GM23248 (cell line): Measurements from ENCODE around the gene SLC12A1. TPM values are rescaled to one million over a fixed set of nuclear protein-coding genes. Genes with fewer than 3 reads are reported as not detected.

Experiments
- DNase-seq: peaks from one replicate; pipeline ENCODE4 v3.0.0-alpha.2; 2015
- H2AFZ ChIP-seq: fragments of 200-600 bp; sonication (generic); 2 replicates; pipeline ENCODE4 v1.6.1; 2016; ENCODE audit warnings: antibody characterized with exemption
- H3F3A ChIP-seq: fragments of 200-600 bp; sonication (generic); 2 replicates; pipeline ENCODE4 v1.6.1; 2016; ENCODE audit warnings: mild to moderate bottlenecking, antibody characterized with exemption, mixed run types; ENCODE audit not compliant: insufficient read depth
- H3K27ac ChIP-seq: fragments of 200-600 bp; sonication (generic); 2 replicates; pipeline ENCODE4 v1.5.1; 2016; ENCODE audit warnings: mild to moderate bottlenecking
- H3K27me3 ChIP-seq: fragments of 200-600 bp; sonication (generic); replicated peaks from 2 replicates; pipeline ENCODE4 v1.6.1; 2016; ENCODE audit warnings: mild to moderate bottlenecking; ENCODE audit not compliant: insufficient read depth
- H3K36me3 ChIP-seq: fragments of 200-600 bp; sonication (generic); 2 replicates; pipeline ENCODE4 v1.6.1; 2016; ENCODE audit warnings: low read depth, mild to moderate bottlenecking
- H3K4me1 ChIP-seq: fragments of 200-600 bp; sonication (generic); 2 replicates; pipeline ENCODE4 v1.6.1; 2016; ENCODE audit warnings: mild to moderate bottlenecking; ENCODE audit not compliant: insufficient read depth
- H3K4me2 ChIP-seq: fragments of 200-600 bp; sonication (generic); one replicate; pipeline ENCODE4 v1.6.1; 2016; ENCODE audit warnings: mild to moderate bottlenecking; ENCODE audit not compliant: unreplicated experiment
- H3K4me3 ChIP-seq: fragments of 200-600 bp; sonication (generic); 2 replicates; pipeline ENCODE4 v1.5.1; 2016; ENCODE audit warnings: mild to moderate bottlenecking
- H3K79me2 ChIP-seq: fragments of 200-600 bp; sonication (generic); 2 replicates; pipeline ENCODE4 v1.6.1; 2016; ENCODE audit warnings: mild to moderate bottlenecking; ENCODE audit not compliant: insufficient read depth
- H3K9ac ChIP-seq: fragments of 200-600 bp; sonication (generic); 2 replicates; pipeline ENCODE4 v1.6.1; 2016; ENCODE audit warnings: mild to moderate bottlenecking
- H3K9me2 ChIP-seq: fragments of 200-600 bp; sonication (generic); 2 replicates; pipeline ENCODE4 v1.6.1; 2016; ENCODE audit warnings: mixed run types, mild to moderate bottlenecking, moderate library complexity; ENCODE audit not compliant: insufficient read depth
- H3K9me3 ChIP-seq: fragments of 200-600 bp; sonication (generic); one replicate; pipeline ENCODE4 v1.6.1; 2017; ENCODE audit warnings: low read depth
- H4K20me1 ChIP-seq: fragments of 200-600 bp; sonication (generic); 2 replicates; pipeline ENCODE4 v1.6.0; 2016; ENCODE audit not compliant: insufficient read depth
- EZH2 ChIP-seq: fragments of 200-600 bp; sonication (generic); IDR thresholded peaks from 2 replicates; pipeline ENCODE4 v1.6.1; 2018; ENCODE audit warnings: antibody characterized with exemption, mild to moderate bottlenecking; ENCODE audit not compliant: insufficient read depth, poor library complexity, severe bottlenecking
- EZH2phosphoT487 ChIP-seq: fragments of 200-600 bp; sonication (generic); IDR thresholded peaks from 2 replicates; pipeline ENCODE4 v1.6.1; 2018; ENCODE audit warnings: antibody characterized with exemption, moderate library complexity, mild to moderate bottlenecking, low read depth; ENCODE audit not compliant: insufficient read depth
- WGBS, 2 experiments: methylation state at CpG; one replicate each; pipeline ENCODE4 v1.1.6; 2015 to 2017; ENCODE audit warnings: low lambda C conversion rate in 2 of 2, low coverage in 1 of 2; ENCODE audit errors: missing lambda C conversion rate in 2 of 2; 5-methylcytosine and 5-hydroxymethylcytosine counted together
- in situ Hi-C: fragments of 300-500 bp; cut with MboI; formaldehyde crosslinking; loops from 2 replicates; pipeline ENCODE4 v1.15.0; 2020
- polyA plus RNA-seq: library from polyadenylated mRNA; unstranded; fragments of >200 nt; fragmentation: Nextera tagmentation; extraction: Ambion mirVana; gene quantifications from 2 replicates; pipeline ENCODE4 v1.2.1, GENCODE V29; 2016
- total RNA-seq: library from RNA; depleted of rRNA; stranded (reverse); fragments of >200 nt; shearing (Covaris generic); gene quantifications from 2 replicates; pipeline ENCODE4 v1.2.3, GENCODE V29; 2014

SLC12A1 gene
- total and polyA plus RNA-seq, 2 experiments from 2014 or later = not detected

DNA sequence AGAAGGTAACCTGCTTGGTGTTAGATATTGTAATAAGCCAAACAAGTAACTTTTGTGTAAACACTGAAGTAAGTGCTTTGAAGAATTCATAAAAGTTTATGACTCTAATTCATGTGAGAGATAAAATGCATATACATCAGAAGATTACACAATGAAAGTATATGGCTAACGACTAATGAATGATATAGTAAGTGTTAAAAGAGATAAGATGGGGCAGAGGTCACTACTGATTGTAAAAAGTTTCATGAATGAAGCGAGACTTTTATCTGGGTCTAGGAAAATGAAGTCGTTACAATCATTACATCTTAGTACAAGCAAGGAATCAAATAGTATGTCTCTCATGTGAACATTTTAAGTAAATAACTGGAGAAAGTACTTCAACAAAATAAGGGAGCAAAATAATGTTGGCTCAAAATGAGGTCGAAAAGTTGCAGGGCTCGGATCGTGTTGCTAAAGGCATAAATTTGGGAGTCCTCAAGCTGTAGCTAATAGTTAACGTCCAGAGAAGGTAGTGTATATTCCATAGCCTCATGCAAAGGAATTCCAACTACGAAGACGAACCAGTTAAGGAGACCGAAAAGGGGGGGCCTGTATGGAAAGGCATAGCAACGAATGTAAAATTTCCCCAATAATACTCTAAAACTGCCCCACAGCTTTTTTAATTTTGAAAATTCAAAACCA, 124.1 kb downstream of the SLC12A1 start:
- no peaks in the 10 kb centered on the region for H3K36me3 ChIP-seq
- peaks cover 6% of the 10 kb centered on the region; the same call in 1 of the 2 replicates for H3F3A ChIP-seq
- peaks cover 27% of the 10 kb centered on the region for H3K79me2 ChIP-seq
- H4K20me1 ChIP-seq = no peaks in the 10 kb centered on the region
- peak overlapping the region; percentile 90 for H3K27ac ChIP-seq
- peak overlapping the region; percentile 96 for H3K9ac ChIP-seq
- no peaks in the 10 kb centered on the region for H3K9me3 ChIP-seq
- DNase-seq = peak; percentile 46
- TF ChIP-seq EZH2 = no peak
- TF ChIP-seq EZH2phosphoT487 = no peak
- 13 to 15% methylated on average over 11 of the region's 11 CpGs for WGBS, 2 experiments
- in situ Hi-C loops = no loop called here
- peaks cover 11% of the 10 kb centered on the region; the same call in 1 of the 2 replicates for H3K4me1 ChIP-seq
- peak overlapping the region; percentile 84 for H2AFZ ChIP-seq
- peak overlapping the region; percentile 92 for H3K4me2 ChIP-seq
- H3K27me3 ChIP-seq = no peaks in the 10 kb centered on the region
- H3K4me3 ChIP-seq = peak overlapping the region; percentile 91
- no peaks in the 10 kb centered on the region for H3K9me2 ChIP-seq

DNA sequence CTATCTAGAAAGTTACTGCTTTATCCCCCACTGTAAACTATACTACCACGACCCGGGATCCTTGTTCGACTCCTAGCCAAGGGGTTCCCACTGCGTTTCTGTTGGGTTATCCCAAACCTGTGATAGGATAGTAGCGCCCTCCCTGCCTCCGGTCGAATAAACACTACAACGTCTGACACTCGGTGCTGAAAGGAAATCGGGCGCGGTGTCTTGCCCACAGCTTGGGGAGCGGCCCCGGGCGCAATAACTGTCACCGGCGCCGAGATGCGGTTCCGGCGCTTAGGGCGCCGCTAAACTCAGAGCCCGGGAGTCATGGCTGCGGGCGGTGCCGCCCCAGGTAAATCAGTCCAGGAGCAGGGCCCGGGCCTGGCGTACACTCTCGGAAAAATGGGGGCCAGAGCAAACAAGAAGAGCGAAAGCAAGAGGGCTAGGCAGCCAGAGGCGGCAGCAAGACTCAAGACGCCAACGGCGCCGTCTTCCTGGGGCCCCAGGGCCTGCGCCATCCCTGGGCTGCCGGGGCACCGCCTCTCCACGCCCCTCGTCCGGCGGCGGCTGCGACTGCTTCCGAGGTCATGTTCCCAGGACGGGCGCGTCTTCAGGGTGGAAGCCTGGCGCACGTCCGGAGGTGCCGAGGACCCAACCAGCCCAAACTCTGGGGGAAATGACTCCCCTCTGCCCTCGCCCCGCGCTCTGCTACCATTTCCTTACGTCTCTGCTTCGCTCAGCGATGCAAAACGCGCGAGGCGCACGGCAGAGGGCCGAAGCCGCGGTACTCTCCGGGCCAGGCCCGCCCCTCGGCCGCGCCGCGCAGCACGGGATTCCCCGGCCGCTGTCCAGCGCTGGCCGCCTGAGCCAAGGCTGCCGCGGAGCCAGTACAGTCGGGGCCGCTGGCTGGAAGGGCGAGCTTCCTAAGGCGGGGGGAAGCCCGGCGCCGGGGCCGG, 125.0 kb downstream of the SLC12A1 start, which contains the start of gene DUT:
TSS of gene DUT (plus strand) at position 575 of the 941 bp plus-strand sequence. CDS start at position 662, 87 bp downstream.
- peak within 1 kb of the TSS; percentile 90 for H3K27ac ChIP-seq
- H3K4me1 ChIP-seq = peaks cover 11% of the 10 kb centered on the region; the same call in 1 of the 2 replicates
- H3K36me3 ChIP-seq = peaks cover 6% of the 10 kb centered on the region
- TF ChIP-seq EZH2phosphoT487 = no peak
- TF ChIP-seq EZH2 = no peak
- peak within 1 kb of the TSS; percentile 96 for H3K9ac ChIP-seq
- H3F3A ChIP-seq = peaks cover 6% of the 10 kb centered on the region; the same call in 1 of the 2 replicates
- no peaks in the 10 kb centered on the region for H3K9me3 ChIP-seq
- H3K27me3 ChIP-seq = no peaks in the 10 kb centered on the region
- H2AFZ ChIP-seq = peak within 1 kb of the TSS; percentile 84
- WGBS, 2 experiments = 0 to 1% methylated on average over 66 to 71 of the region's 89 CpGs
- H3K4me3 ChIP-seq = peak within 1 kb of the TSS; percentile 91
- peak within 1 kb of the TSS; percentile 94 for H3K4me2 ChIP-seq
- H3K9me2 ChIP-seq = no peaks in the 10 kb centered on the region
- in situ Hi-C loops = no loop called here
- peak; percentile 92 for DNase-seq
- H3K79me2 ChIP-seq = peaks cover 27% of the 10 kb centered on the region
- H4K20me1 ChIP-seq = no peaks in the 10 kb centered on the region

GRCh38 chr15:48331796-48332641, 125.9 kb downstream of the SLC12A1 start:
- peak; percentile 74 for DNase-seq
- Histone ChIP-seq H3K9me3 (no peaks in the 10 kb centered on the region), H3K27me3 (no peaks in the 10 kb centered on the region), H3K27ac (peak overlapping the region; percentile 90), H3K4me3 (peak overlapping the region; percentile 91), H4K20me1 (no peaks in the 10 kb centered on the region), H3K9me2 (no peaks in the 10 kb centered on the region), H3K79me2 (peaks cover 27% of the 10 kb centered on the region), H3K4me2 (peak overlapping the region; percentile 94), H3F3A (peaks cover 6% of the 10 kb centered on the region; the same call in 1 of the 2 replicates), H3K4me1 (peaks cover 11% of the 10 kb centered on the region; the same call in 1 of the 2 replicates), H3K36me3 (peaks cover 6% of the 10 kb centered on the region), H3K9ac (peak overlapping the region; percentile 96), H2AFZ (peak overlapping the region; percentile 84; the same call in 1 of the 2 replicates)
- TF ChIP-seq EZH2phosphoT487 (no peak), EZH2 (no peak)
- 2% methylated on average over 45 to 57 of the region's 64 CpGs for WGBS, 2 experiments
- in situ Hi-C loops = no loop called here
